CD4-positive, CD25-positive, alpha-beta regulatory T cell (primary cell): ENCODE measurements around the gene TMC1. TPM values are rescaled to one million over a fixed set of nuclear protein-coding genes. Genes with fewer than 3 reads are reported as not detected.

ENCODE experiments used
- ATAC-seq, 2 donors: fragments of 150-1000 bp; cut with Tn5 transposase; one replicate each; pipeline ENCODE4 v1.10.0; 2021; ENCODE audit warnings: low read depth in 2 of 2, moderate number of reproducible peaks in 2 of 2, moderate library complexity in 1 of 2
- DNase-seq, 3 donors: peaks; one replicate each; pipeline versions ENCODE4 v3.0.0 to v3.0.0-alpha.2; 2012 to 2022; ENCODE audit warnings: mixed read lengths in 1 of 3
- H3K27ac ChIP-seq: one replicate; pipeline ENCODE4 v1.7.0; 2013; ENCODE audit warnings: mild to moderate bottlenecking, low read length; ENCODE audit not compliant: insufficient read depth, poor library complexity, severe bottlenecking
- H3K27me3 ChIP-seq: one replicate; pipeline ENCODE4 v1.7.0; 2013; ENCODE audit warnings: low read length; ENCODE audit not compliant: control insufficient read depth, insufficient read depth
- H3K36me3 ChIP-seq: one replicate; pipeline ENCODE4 v1.7.0; 2013; ENCODE audit warnings: mild to moderate bottlenecking, low read length, moderate library complexity; ENCODE audit not compliant: control insufficient read depth, insufficient read depth
- H3K4me1 ChIP-seq: 2 replicates; pipeline ENCODE4 v1.7.0; 2013; ENCODE audit warnings: mild to moderate bottlenecking, low read length; ENCODE audit not compliant: insufficient read depth, control insufficient read depth, poor library complexity, severe bottlenecking
- H3K4me3 ChIP-seq: one replicate; pipeline ENCODE4 v1.7.0; 2013; ENCODE audit warnings: low read depth, mild to moderate bottlenecking, low read length, moderate library complexity
- H3K9me3 ChIP-seq, 2 experiments: 1 replicate in 1 of 2; 2 replicates in 1 of 2; pipeline ENCODE4 v1.7.0; 2013; ENCODE audit warnings: low read length in 2 of 2, mild to moderate bottlenecking in 1 of 2, moderate library complexity in 1 of 2; ENCODE audit not compliant: control insufficient read depth in 2 of 2
- H3K27ac Mint-ChIP-seq, 3 donors: one replicate each; pipeline ENCODE4 v1.8.0; 2020 to 2022; ENCODE audit warnings: mild to moderate bottlenecking in 3 of 3, mixed read lengths in 3 of 3, moderate library complexity in 2 of 3
- H3K27me3 Mint-ChIP-seq: one replicate; pipeline ENCODE4 v1.8.0; 2022; ENCODE audit warnings: mild to moderate bottlenecking, mixed read lengths
- H3K36me3 Mint-ChIP-seq: one replicate; pipeline ENCODE4 v1.8.0; 2020; ENCODE audit warnings: mixed read lengths
- H3K4me1 Mint-ChIP-seq, 4 donors: one replicate each; pipeline ENCODE4 v1.8.0; 2020 to 2022; ENCODE audit warnings: mixed read lengths in 4 of 4, mild to moderate bottlenecking in 1 of 4
- H3K4me3 Mint-ChIP-seq, 4 donors: one replicate each; pipeline ENCODE4 v1.8.0; 2020 to 2022; ENCODE audit warnings: mild to moderate bottlenecking in 4 of 4, mixed read lengths in 4 of 4, moderate library complexity in 3 of 4
- H3K9me3 Mint-ChIP-seq, 7 donors: one replicate each; pipeline ENCODE4 v1.8.0; 2020 to 2022; ENCODE audit warnings: mixed read lengths in 7 of 7, mild to moderate bottlenecking in 3 of 7, moderate library complexity in 2 of 7
- polyA plus RNA-seq, 4 donors: library from polyadenylated mRNA; unstranded; fragments of 300-500 nt; fragmentation: Illumina TruSeq; gene quantifications; one replicate each; pipeline ENCODE4 v1.2.3, GENCODE V29; 2021
- total RNA-seq: library from RNA; stranded (reverse); gene quantifications from one replicate; pipeline ENCODE4 v1.2.3, GENCODE V29; 2022

Gene TMC1
- total and polyA plus RNA-seq, 5 donors from 2014 or later = not detected

DNA sequence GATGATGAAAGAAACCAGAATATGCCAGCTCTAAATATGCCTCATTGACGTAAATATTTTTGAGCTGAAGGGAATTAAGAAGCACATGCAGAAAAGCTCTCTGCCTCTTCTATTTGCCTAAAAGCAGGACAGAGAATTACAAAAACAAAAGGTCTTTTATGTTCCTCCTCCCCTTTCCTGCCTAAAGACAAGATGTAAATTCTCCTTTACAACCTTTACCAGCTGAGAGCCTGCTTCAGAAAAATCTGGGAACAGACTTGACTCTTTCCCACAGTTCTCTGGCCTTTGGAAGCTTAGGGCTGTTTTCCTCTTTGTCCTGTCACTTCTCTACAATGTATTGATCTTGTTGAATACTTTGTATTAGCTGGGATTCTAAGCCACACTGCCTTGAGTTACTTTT, 199.7 kb downstream of the TMC1 start:
- DNase-seq (no peak), ATAC-seq (no peak)
- Histone ChIP-seq H3K9me3 (no peaks in the 10 kb centered on the region), H3K4me1 (no peaks in the 10 kb centered on the region), H3K4me3 (no peak overlapping the region), H3K27me3 (no peaks in the 10 kb centered on the region), H3K36me3 (no peaks in the 10 kb centered on the region), H3K27ac (no peak overlapping the region)
- H3K4me3 Mint-ChIP-seq = no peak overlapping the region
- H3K36me3 Mint-ChIP-seq = no peaks in the 10 kb centered on the region
- H3K9me3 Mint-ChIP-seq = peaks cover 0 to 4% (median 0%) of the 10 kb centered on the region in 7 donors
- H3K27me3 Mint-ChIP-seq = no peaks in the 10 kb centered on the region
- no peak overlapping the region for H3K27ac Mint-ChIP-seq
- H3K4me1 Mint-ChIP-seq = no peaks in the 10 kb centered on the region

DNA sequence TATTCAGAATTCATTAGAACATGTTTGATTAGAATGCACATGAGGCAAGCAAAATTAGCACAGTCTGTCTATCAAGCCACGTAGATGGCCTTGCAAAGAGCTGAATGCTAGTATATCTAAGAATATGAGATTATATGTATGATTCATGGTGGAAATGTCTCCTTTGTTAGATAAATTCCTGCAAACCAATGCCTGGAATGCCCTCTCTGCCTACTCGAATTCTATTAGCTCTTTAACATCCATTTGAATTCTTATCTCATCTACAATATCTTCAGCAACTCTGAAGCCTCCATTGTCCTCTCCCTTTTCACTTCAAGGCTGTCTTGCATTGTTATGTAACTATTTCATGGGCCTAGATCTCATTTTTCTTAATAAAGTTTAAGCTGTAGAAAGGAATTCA, 205.5 kb downstream of the TMC1 start:
- H3K9me3 Mint-ChIP-seq = peaks cover 0 to 1% (median 0%) of the 10 kb centered on the region in 7 donors

DNA sequence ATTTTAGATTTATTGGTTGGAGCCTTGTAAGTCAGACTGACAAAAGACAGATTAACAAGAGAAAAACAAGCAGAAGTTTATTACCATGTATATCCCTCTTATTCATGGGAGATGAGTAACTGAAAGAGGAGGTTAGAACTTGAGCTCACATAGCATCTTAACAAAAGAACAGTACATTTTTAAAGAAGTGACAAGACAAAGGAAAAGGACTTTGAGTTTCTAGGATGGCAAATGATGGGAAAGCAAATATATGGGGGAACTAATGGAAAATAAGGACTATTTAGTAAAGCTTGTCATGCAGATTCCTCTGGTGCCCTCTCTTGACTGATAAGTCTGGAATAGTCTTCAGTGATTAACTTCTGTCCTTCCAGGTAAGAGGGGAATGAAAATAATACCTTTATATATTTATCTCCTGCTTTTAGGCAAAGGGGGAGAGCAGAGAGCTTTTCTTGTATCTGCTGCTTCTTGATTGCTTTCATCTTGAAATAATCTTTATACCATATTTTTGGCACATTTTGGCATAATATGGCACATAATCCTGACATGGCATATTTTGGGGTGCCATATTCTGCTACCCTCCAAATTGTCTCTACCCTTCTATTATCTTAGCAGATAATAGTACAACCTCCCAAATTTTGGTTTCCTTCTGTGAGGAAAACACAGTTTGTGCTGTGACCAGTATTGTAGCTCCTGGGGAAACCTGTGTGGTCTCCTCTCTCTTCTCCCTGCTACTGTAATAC, 206.8 kb downstream of the TMC1 start:
- ATAC-seq (no peak), DNase-seq (no peak)
- no peaks in the 10 kb centered on the region for H3K4me1 ChIP-seq
- Mint-ChIP-seq H3K27ac (no peak overlapping the region), H3K27me3 (peaks cover 5% of the 10 kb centered on the region), H3K36me3 (no peaks in the 10 kb centered on the region), H3K4me3 (no peak overlapping the region), H3K9me3 (peaks cover 0 to 1% (median 0%) of the 10 kb centered on the region in 7 donors), H3K4me1 (no peaks in the 10 kb centered on the region)
- H3K27me3 ChIP-seq = peaks cover 3% of the 10 kb centered on the region
- no peak overlapping the region for H3K27ac ChIP-seq
- H3K36me3 ChIP-seq = no peaks in the 10 kb centered on the region
- no peak overlapping the region for H3K4me3 ChIP-seq
- no peaks in the 10 kb centered on the region for H3K9me3 ChIP-seq

More for the DNA sequence above, 205.5 kb downstream of the TMC1 start:
- Histone ChIP-seq H3K4me3 (no peak overlapping the region), H3K9me3 (no peaks in the 10 kb centered on the region), H3K27me3 (peaks cover 3% of the 10 kb centered on the region), H3K4me1 (no peaks in the 10 kb centered on the region), H3K36me3 (no peaks in the 10 kb centered on the region), H3K27ac (no peak overlapping the region)
- Mint-ChIP-seq H3K4me1 (no peaks in the 10 kb centered on the region), H3K27ac (no peak overlapping the region), H3K36me3 (no peaks in the 10 kb centered on the region), H3K27me3 (peaks cover 5% of the 10 kb centered on the region), H3K4me3 (no peak overlapping the region)
- DNase-seq = no peak
- ATAC-seq = no peak

DNA sequence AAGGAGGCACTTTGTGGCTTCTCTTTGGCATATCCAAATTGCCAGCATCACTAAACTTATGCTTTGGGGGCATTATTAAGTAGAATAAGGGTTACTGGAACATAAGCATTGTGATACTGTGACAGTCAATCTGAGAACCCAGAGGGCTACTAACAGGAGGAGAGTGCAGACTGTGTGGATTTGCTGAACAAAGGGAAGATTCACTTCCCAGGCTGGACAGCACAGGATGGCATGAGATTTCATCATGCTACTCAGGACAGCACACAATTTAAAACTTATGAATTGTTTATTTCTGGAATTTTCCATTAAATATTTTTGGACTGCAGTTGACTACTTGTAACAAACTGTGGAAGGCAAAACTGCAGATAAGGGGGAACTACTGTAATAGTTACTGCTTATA, 212.5 kb downstream of the TMC1 start:
- H3K9me3 Mint-ChIP-seq = peaks cover 0 to 3% (median 0%) of the 10 kb centered on the region in 7 donors
- ATAC-seq = no peak
- no peak overlapping the region for H3K27ac ChIP-seq
- no peak for DNase-seq
- no peaks in the 10 kb centered on the region for H3K4me1 Mint-ChIP-seq
- H3K36me3 Mint-ChIP-seq = no peaks in the 10 kb centered on the region
- no peak overlapping the region for H3K4me3 Mint-ChIP-seq
- no peaks in the 10 kb centered on the region for H3K27me3 ChIP-seq
- H3K27ac Mint-ChIP-seq = no peak overlapping the region
- H3K27me3 Mint-ChIP-seq = peaks cover 4% of the 10 kb centered on the region
- H3K9me3 ChIP-seq = no peaks in the 10 kb centered on the region
- no peaks in the 10 kb centered on the region for H3K4me1 ChIP-seq
- H3K36me3 ChIP-seq = no peaks in the 10 kb centered on the region
- H3K4me3 ChIP-seq = no peak overlapping the region

DNA sequence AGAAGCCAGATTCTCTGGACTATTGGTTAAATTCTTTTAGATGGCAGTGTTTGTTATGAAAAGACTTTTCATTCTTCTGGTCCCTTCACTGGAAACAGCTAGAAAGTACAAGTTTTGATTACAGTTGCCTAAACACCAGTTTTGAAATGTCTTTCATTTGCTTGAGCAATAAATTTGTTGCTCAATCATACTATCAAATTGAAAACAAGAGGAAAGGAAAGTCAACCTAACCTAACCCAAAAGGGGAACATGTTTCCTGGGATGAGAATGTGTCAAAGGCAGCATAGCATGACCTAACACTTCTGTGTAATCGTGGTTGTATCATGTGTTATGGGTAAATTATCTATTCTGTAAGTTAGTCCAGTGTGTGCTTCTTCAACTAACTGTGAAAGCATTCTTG, 213.2 kb downstream of the TMC1 start:
- DNase-seq (no peak), ATAC-seq (no peak)
- Mint-ChIP-seq H3K27ac (no peak overlapping the region), H3K27me3 (peaks cover 4% of the 10 kb centered on the region), H3K9me3 (peaks cover 0 to 3% (median 0%) of the 10 kb centered on the region in 7 donors), H3K36me3 (no peaks in the 10 kb centered on the region), H3K4me3 (no peak overlapping the region), H3K4me1 (no peaks in the 10 kb centered on the region)
- Histone ChIP-seq H3K27me3 (no peaks in the 10 kb centered on the region), H3K9me3 (no peaks in the 10 kb centered on the region), H3K36me3 (no peaks in the 10 kb centered on the region), H3K27ac (no peak overlapping the region), H3K4me1 (no peaks in the 10 kb centered on the region), H3K4me3 (no peak overlapping the region)

DNA sequence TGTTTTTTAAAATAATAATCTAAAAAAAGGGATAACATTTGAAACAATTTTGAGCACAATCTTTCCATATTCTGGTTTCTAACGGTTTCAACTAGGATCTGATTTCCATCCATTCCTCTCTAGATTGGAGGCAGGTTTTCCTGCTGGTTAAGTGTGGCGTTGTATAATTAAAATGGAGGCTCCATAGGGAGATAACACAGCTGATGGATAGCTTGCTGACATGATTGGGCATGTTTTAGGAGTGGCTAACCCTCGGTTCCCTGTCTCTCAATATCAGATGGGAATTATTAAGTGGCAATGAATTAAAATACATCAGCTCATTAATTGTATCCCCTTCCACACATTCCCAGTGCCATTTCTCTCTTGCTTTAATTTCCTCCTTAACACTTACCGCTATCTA, 222.4 kb downstream of the TMC1 start:
- Mint-ChIP-seq H3K9me3 (no peaks in the 10 kb centered on the region), H3K4me1 (no peaks in the 10 kb centered on the region), H3K27ac (no peak overlapping the region), H3K36me3 (no peaks in the 10 kb centered on the region), H3K4me3 (no peak overlapping the region), H3K27me3 (no peaks in the 10 kb centered on the region)
- no peaks in the 10 kb centered on the region for H3K9me3 ChIP-seq
- no peak overlapping the region for H3K27ac ChIP-seq
- H3K4me1 ChIP-seq = no peaks in the 10 kb centered on the region
- ATAC-seq (no peak), DNase-seq (no peak)
- H3K27me3 ChIP-seq = no peaks in the 10 kb centered on the region
- H3K4me3 ChIP-seq = no peak overlapping the region
- no peaks in the 10 kb centered on the region for H3K36me3 ChIP-seq

DNA sequence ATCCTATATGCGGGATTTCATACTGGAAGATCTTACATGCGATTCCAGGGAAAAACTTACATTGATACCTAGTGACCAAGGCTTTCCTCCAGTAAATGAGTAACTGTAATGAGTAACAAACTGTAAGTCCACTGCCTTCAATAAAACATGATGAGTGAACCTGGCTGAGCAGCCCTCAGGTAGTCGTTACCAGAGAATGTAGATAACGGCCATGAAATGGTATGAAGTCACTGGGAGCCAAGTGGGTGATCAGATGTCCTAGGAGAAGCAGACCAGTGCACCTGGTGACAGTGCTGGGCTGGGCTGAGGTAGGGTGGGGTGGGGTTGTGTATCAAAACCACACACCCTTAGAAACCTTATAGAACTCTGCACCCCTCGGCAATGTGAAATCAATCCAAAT, 227.9 kb downstream of the TMC1 start:
- no peak for DNase-seq
- H3K4me1 ChIP-seq = no peaks in the 10 kb centered on the region
- Mint-ChIP-seq H3K4me1 (no peaks in the 10 kb centered on the region), H3K4me3 (no peak overlapping the region), H3K36me3 (no peaks in the 10 kb centered on the region), H3K27me3 (peaks cover 6% of the 10 kb centered on the region), H3K9me3 (peaks cover 0 to 1% (median 0%) of the 10 kb centered on the region in 7 donors), H3K27ac (no peak overlapping the region)
- H3K36me3 ChIP-seq = no peaks in the 10 kb centered on the region
- no peaks in the 10 kb centered on the region for H3K27me3 ChIP-seq
- ATAC-seq = no peak
- H3K4me3 ChIP-seq = no peak overlapping the region
- H3K27ac ChIP-seq = no peak overlapping the region
- no peaks in the 10 kb centered on the region for H3K9me3 ChIP-seq

DNA sequence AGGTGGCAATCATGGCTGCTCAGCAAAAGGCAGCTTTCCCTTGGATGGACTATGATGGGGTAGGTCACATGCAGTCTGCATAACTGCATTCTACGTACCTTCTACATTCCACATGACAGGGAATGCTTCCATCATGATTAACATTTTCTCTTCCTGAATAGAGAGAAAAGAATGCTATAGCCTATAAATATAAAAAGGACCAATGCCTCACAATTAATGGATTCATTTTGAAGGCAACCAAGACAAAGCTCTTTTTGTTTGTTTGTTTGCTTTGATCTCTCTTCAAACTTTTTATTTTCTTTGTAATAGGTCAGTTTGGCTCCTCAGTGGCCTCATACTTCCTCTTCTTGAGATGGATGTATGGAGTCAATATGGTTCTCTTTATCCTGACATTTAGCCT, 230.1 kb downstream of the TMC1 start:
- Histone ChIP-seq H3K4me1 (no peaks in the 10 kb centered on the region), H3K4me3 (no peak overlapping the region), H3K27me3 (no peaks in the 10 kb centered on the region), H3K36me3 (no peaks in the 10 kb centered on the region), H3K27ac (no peak overlapping the region), H3K9me3 (no peaks in the 10 kb centered on the region)
- Mint-ChIP-seq H3K4me3 (no peak overlapping the region), H3K27me3 (peaks cover 6% of the 10 kb centered on the region), H3K9me3 (peaks cover 0 to 1% (median 0%) of the 10 kb centered on the region in 7 donors), H3K36me3 (no peaks in the 10 kb centered on the region), H3K4me1 (no peaks in the 10 kb centered on the region), H3K27ac (no peak overlapping the region)
- no peak for DNase-seq
- no peak for ATAC-seq
